ENCODE measurements around the gene KMT2C.

Gene KMT2C

DNA sequence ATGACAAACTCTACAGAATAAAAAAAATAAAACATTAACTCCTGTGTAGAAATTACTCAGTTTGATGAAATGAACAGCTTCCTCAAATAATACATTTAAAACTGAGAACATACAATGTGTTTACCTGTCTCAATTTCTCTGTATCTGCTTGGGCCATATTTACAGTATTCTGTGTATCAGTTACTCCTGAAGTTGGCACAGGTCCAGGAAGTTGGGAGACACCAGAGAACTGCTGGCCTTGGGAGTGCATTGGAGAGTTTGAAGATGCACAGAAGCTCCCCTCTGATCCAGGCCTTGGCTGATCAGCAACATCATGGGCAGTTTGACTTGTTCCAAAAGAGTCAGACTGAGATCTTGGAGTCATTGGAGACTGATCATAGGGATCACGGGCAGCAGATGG, 255.2 kb downstream of the KMT2C start:
- no peak for DNase-seq

DNA sequence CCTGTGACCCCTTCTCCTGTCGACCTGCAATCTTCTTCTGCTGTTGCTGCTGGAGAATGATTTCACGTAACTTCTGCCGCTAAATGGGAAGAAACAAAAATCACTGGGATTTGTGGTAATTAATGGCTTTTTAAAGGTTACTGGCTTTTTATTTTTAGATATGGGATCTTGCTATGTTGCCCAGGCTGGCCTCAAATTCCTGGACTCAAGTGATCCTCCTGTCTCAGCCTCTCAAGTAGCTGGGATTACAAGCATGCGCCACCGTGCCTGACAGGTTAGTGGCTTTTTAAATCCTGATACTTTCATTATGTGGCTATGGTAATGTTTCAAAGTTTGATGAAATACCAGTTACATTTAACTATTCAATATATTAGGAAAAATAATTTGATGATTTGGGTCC, 255.8 kb downstream of the KMT2C start:
- no peak for DNase-seq

DNA sequence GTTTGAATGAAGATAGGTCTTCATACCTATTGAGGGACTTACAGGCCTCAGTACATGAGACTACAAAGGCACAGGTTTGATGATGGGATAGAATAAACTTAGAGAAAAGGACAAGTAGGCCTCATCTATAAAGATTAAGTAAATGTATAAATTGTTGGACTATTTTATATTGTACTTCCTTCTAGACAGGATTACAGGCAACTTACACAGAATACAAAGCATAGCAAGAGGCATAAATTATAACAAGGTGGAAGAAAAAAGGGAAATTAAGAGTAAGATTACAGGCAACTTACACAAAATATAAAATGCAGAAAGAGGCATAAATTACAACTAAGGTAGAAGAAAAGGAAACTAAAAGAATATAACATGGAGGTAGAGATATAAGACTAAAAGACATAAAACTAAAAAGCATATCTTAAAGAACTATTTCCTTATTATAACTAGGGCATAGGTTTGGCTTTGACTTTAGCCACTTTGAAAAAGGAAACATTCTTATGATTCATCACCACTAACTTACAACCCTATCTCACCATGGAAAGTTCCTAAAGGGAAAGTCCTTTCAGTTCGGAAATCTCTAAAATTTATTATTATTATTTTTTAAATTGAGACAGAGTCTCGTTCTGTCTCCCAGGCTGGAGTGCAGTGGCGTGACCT, 257.3 kb downstream of the KMT2C start:
- DNase-seq = no peak

DNA sequence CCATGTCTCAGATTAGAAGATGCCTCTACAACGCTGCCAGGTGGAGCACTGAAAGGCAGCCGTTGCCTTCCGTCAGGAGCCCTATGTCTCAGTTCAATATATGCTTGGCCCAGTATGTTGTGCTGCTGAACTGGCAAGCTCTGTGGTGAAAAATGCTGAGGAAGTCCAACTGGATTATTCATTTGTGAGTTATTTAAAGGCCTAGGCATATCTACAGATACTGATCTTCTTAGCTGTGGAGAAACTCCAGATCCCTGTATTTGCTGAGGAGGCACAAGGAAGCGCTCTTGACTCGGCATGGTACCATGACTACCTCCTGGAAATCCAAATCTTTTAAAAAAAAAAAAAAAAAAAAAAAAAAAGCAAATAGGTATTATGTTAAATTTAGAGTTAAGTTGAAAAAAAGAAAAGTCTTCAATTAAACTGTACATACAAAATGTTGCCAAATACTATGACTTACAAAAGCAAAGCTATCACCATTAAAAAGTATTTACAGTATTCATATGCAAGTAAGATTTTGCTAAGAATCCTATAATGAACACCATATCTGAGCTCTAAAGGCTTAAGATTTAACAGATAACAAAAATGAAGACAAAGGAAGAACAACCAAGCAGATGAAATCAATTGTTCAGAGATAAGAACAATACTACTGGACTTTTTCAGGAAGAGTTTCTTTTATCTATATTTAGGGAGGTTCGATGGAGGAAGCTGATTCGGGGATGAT, 258.0 kb downstream of the KMT2C start:
- no peak for DNase-seq

DNA sequence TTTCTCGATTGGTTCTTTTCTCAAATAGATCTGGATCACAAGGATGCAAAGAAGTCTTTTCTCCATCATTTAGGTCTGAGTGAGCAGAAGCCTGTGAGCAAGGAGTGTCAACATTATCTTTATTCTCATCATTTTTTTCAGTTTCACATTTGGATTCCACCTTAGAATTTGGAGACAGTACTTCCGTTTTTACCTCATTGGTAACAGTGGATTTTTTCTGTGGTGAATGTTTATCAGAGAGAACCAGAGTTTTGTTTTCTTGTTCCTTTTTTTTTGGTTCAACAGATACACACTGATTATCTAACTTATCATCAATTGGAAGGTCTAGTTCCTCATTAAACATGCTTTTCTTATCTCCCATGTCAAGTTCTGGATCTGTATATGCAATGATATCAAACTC, 259.0 kb downstream of the KMT2C start:
- DNase-seq = no peak

DNA sequence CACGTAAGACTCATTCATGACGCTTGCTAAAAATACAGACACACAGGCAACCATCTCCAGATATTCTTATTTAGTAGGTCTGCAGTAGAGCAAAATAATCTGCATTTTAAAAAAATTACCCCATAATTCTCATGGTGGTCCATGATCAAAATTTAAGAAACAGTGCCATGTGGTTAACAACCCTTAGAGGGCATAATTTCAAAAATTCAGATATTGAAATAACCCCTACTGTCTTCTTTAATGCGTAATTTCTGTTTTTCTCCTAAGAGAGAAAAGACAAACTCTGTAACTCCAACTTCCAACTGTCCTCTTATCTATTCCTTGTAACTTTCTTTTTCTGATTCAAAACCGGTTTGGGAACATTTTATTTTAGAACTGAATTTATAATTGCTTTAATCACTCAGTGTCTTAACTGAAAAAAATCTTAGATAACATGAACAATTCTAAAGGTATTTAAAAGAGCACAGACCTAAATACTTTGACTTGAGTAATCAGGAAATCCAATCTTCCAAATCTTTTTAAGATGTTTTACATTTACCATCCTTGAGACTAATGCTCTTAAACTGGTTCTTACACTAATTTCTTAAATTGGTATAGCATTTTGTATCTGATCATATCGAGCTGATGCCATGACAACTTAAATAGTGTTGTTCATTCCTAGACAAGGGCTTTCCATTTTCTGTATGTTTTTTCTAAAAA, 262.3 kb downstream of the KMT2C start:
- no peak for DNase-seq

DNA sequence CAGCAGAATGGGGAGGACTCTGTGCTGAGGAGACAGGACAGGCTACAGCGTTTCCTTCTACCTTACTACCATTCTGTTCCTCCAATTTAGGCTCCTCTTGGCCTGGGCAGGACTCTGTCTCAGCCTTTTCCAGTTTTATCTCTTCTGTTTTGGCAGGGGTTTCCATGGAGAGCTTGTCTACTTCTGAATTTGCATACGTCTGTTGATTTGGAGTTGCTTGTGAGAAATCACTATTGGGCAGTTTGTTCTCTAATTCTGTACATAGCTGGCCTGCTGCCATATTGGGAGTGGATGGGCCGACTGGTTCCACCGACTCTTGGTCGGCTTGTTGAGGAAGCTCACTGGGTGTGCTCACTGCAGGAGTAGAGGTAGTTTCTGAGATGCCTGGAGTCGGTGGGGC, 273.5 kb downstream of the KMT2C start:
- no peak for DNase-seq

DNA sequence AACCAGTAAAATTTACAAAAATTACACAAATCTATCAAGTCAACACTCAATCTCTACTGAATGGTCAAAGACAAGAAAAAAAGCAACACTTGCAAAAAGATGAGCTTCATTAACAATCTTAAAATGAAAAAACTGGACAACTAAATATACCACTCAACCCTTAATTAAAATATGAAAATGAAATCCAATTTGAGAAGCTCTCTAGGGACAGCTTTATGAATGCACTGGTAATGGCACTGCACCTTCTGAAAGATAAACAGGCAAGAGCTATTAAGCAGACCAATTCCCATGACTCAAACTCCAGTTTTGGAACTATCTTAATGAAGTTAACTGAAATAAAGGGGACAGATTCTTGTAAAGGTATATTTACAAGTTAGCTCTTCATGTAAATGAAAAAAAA, 274.6 kb downstream of the KMT2C start:
- no peak for DNase-seq

DNA sequence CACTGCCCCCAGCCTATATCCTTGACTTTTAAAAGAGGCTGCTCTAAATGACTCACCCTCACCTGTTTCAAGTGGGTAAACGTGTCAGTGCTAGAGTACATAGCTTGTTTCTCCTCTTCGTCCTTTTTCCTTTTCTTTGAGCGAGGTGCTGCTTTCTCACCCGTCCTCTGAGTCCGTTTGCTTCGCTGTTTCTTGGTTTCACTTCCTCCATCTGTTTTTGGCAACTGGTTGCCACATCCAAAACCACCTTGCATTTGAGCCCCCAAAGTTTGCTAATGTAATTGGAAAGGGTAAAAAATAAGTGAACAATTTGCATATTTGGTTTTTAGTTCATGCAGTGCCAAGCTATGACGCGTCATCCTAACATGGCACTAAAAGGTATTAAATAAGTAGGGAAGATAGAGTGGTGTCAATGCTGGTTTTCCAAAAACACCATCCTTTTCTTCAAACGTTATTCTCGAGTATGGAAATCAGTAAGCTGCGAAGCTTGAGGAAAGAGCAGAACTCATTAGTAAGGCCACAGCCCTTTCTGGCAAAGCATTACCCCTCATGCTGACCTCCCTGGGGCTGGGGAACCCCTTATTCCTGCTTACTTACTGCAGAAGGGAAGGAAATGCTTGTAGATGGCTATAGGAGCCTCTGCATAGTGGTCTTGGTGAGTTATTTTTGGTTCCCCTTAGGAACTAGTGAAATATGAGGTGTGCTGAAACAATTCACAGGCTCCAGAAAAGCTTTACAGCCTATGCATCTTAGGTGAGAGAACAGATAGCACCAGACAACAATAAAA, 276.8 kb downstream of the KMT2C start:
- no peak for DNase-seq

DNA sequence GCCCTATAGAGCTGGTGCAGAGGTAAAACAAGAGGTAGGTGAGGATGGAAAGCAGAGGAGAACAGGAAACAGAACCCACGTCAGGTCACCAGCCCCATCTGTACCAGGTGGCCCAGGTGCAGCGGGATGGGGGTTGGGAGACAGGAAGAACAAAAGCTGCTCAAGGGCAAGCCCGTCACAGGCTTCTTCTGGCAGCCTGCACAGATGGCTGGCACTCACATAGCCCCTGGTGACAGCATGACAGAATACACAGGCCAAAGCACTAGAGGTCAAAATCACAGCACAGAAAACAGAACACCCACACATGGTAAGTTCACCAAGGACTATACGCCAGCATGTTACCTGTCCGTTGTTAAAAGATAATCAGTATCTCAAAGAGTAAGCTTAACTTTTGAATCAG, 283.5 kb downstream of the KMT2C start:
- no peak for DNase-seq

DNA sequence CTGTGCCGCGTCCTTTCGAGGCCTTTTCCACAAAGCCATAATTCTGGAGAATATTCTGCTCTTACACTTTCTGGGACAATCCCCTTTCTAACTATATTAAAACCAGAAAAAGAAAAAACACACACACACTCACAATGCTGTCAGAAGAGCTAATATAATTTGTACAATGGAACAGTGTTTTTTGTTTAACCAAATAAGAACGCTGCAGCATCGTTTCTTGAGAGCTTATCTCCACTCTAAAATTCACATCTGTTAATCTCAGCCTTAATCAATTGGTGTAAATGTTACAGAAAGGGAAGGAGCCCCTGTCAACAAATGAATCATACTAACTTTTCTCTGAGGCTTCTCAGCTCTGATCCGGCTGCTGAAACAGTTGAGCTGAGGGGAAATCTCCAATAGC, 286.4 kb downstream of the KMT2C start:
- DNase-seq = no peak

DNA sequence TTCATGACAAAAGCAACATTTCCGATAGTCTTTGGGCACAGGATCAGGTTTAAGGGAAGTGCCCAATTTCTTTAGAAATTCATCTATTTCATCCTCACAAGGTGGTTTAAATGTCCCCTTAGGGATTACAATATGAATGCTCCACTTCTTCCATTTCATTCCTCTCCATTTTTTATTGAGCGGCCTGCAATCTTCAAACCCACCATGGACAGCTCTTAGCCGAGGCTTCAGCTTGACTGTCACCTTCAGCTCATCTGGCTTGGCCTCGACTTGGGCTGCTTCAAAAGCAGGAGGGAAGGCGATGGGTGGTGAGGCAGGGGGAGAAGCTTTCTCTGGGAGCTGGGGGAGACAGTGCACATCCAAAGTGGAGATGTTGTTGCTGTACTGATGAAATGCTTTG, 287.1 kb downstream of the KMT2C start:
- DNase-seq = no peak

DNA sequence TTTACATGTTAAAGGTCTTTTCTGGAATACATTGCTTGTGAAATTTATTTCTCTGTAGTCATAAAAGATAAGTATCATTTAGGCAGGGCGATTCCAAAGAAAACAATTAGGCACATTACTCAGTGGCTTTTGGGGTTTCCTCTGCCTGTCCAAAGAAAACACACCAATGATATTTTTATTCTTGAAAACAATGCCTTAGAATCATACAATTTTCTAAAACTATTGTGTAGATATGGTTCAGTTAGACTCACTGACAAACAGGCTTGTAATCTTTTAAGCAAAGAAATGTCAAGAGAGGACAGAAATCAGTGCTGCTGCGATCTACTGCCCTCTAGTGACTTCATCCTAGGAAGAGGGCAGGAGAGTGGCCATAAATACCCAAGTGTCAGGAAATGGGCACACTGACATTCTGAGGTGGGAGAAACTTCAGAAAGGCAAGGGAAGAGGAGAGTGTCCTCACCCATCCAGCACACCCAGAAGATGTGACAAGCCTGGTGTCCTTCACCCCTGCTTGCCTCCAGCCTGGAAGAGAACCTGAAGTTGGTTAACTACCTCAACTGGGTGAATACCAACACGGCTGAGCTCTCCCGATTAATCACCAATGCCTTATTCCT, 289.8 kb downstream of the KMT2C start:
- peak; percentile 35 for DNase-seq

DNA sequence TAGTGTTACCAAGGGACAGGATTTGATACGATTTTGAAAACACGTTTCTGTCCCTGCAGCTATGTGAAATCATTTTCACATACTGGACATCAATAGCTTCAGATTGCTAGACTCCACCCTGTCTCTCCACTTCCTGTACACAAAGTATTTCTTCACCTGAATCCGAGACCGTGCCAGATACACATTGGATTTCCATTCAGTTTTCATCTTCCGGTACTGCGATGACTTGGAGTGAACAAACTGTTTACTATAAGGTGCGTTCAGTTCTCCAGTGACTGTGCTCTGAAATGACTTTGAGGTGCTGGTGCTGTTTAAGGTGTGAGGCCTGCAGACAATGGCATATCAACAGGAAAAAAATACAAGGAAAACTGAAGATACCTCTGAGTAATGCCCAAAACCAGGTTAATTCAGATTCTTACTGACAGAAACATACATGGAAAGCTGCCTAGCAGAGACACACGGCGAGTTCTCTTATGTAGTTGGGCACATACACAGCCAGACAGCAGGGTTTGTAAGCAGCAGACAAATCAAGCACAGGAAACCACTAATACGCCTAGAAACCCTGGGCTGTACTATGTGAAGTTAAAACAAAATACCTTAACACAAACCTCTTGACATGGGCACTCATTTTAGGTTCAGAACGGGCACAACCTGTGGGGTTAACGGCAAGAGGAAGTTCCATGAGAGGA, 291.1 kb downstream of the KMT2C start:
- peak; percentile 29 for DNase-seq

DNA sequence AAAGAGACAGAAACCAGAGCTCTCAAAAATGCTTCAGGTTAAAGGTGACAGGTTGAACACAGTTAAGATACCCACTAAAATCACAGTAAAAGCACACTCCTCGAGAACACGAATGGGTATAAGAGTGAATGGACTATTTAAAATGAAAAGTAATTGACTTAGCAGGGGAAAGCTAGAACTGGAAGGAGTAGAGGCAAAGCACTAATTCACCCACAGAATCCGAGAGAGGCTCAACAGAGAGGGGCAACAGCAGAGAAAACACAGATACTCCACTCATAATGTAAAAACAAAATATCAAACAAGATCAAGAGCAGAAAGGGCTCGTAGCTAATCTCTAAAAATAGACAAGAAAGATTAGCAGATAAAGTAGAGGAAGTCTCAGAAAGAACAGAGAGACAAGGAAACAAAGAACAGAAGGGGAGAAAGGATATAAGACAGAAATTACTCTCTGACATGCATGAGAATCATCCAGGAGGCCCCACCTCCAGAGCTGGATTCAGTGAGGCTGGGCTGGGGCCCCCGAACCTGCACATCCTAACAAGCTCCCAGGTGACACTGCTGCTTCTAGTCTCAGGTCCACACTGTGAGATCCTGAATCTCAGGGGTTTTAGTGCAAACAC, 292.7 kb downstream of the KMT2C start:
- DNase-seq = peak; percentile 8

DNA sequence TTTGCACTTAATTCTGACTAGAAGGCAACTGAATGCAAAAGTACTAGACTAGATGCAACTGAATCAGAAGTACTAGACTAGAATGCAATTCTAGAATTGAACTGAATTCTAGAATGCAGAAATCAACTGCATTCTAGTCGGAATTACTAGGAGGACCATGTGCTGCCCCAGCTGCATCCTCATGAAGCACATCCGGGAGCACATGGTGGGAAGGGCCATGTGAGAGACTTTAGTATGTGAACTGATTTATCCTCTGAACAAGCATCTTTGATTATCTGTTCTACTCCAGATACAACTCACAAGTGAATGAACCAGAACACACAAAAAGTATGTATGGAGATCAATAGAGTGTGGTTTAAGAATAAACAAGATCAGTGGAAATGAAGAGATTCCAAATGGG, 295.2 kb downstream of the KMT2C start:
- DNase-seq = no peak

DNA sequence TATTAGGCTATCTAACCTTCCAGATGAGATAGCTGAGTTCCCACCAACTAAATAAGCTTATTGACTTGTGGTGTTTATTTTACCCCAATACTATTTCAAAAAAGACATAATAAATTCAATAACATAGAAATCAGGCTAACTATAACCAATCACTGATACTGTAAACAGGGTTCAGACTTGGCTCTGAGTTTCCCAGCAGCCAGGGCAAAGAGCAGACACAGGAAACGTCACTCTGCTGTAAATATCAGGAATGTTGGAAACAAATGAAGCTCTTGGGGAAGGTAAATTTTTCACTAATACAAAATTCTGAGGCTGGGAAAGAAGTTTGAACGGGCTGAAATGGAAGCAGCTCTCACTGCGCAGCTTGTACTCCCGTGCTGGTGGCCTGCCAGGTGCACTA, 295.7 kb downstream of the KMT2C start:
- DNase-seq = no peak

DNA sequence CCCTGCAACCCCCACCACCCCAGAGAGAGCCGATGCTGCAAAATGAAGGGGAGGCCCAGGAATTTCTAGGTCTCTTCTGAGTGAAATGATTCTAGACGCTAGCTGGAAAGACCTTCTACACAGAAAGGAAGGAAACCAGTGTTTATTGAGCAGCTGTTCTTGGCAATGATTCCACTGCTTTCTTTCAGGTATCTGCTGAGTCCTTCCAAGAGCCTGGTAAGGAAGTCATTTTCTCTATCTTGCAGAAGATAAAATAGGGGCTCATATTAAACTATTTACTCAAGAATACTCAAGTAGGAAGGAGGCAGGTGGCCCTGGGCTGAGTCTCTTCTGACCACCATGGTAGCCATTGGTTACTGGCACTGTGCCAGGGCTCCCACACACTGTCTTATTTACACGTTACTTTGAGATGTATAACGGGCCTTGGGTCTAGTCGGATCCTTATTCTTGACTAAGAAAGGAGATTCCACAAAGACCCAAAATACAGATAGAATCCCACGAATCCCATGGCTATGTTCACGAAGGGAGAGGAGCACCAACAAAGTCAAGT, 298.3 kb downstream of the KMT2C start:
- no peak for DNase-seq

DNA sequence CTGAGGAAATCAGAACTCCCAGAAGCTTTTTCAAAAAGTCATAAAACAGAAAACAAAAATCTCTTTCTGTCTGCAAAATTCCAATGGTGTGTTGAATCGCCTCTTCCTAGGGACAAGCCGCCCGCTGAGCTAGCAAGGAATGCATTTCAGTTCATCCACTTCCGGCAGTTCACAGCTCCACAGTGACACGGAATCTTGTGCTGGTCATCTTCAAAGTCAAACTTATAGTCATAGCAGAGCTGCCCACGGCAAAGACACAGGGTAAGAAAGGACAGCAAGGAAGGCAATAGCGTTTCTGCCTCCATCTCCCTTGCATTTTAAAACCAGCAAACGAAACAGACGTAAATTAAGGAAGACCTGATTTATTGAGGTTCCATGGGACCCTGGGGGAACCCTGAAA, 299.1 kb downstream of the KMT2C start:
- DNase-seq = no peak

DNA sequence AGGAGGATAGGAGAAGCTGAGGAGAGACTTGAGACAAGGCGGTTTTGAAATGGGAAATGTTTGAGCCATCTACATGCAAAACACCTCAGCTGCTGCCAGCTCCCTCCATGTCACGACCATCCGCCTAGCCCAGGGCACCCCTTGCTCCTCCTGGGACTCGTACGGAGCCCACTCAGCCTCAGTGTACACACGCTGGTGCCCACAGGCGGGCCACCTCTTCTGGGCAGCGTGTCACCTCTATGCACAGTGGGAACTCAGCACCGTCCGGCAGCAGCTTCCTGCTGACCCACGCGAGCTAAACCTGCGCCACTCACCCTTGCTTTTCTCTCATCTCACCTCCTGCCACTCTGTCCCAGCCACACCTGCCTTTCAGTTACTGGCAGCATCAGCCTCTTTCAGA, 302.0 kb downstream of the KMT2C start:
- DNase-seq = no peak

DNA sequence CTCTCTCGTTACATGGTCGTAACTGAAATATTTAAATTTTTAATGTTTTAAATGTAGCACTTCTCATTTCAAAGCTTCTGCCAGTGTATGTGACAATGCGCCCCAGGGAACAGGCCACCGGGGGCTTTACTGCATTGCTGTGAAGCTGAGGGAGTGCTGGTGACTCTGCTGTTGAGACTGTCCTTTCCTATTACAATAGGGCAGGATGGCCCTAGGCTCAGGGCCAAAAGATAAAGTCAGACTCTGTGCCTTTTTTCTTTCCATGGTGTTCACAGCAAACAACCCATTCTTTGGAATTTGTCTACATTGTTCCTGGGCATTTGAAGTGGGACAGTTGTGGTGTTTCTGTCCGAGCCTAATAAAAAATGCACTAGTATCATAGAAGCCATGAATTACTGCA, 303.0 kb downstream of the KMT2C start:
- DNase-seq = no peak
